ENCODE measurements around the gene CYRIA.

Gene CYRIA

DNA sequence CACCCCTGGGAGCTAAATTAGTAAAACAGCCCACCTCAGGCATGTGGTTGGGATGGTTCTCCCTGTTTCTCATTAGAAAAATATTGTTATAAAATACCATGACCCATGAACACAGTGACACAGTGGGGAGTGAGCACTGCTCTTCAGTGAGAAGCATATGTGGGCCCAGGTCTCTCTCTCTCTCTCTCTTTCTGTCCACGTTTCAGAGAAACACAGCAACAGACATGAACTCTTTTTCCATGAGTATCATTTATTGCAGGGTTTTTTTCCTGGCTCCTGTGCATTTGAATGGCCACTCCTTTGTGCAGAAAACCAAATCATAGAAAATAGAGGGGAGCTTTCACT, 41.2 kb downstream of the CYRIA start:
- no peak overlapping the region for H3K4me3 ChIP-seq (ENCODE audit: low read depth, low read length)
- peak; percentile 56 for DNase-seq (ENCODE audit: low read depth, low spot score)
- TF ChIP-seq, protein P1, sequence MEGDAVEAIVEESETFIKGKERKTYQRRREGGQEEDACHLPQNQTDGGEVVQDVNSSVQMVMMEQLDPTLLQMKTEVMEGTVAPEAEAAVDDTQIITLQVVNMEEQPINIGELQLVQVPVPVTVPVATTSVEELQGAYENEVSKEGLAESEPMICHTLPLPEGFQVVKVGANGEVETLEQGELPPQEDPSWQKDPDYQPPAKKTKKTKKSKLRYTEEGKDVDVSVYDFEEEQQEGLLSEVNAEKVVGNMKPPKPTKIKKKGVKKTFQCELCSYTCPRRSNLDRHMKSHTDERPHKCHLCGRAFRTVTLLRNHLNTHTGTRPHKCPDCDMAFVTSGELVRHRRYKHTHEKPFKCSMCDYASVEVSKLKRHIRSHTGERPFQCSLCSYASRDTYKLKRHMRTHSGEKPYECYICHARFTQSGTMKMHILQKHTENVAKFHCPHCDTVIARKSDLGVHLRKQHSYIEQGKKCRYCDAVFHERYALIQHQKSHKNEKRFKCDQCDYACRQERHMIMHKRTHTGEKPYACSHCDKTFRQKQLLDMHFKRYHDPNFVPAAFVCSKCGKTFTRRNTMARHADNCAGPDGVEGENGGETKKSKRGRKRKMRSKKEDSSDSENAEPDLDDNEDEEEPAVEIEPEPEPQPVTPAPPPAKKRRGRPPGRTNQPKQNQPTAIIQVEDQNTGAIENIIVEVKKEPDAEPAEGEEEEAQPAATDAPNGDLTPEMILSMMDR (IDR thresholded peaks at IDR 0.05; ENCODE audit: low read depth, low read length), result no peak
- in situ Hi-C loops (cut with HindIII; ENCODE audit: low sequenced_read_pairs), result no loop called here

- TF ChIP-seq, protein P1 (IDR thresholded peaks at IDR 0.05; ENCODE audit: low read depth, low read length), result no peak
- DNase-seq (ENCODE audit: low read depth, low spot score), result no peak
- H3K4me3 ChIP-seq (ENCODE audit: low read depth, low read length), result no peak overlapping the region
- in situ Hi-C loops (cut with HindIII; ENCODE audit: low sequenced_read_pairs), result no loop called here
These were observed 41.8 kb downstream of the CYRIA start for GRCh38 chr2:16623564-16624435.

GRCh38 chr2:16623031-16623430, 42.6 kb downstream of the CYRIA start:
- no peak overlapping the region for H3K4me3 ChIP-seq (ENCODE audit: low read depth, low read length)
- TF ChIP-seq, protein P1 (IDR thresholded peaks at IDR 0.05; ENCODE audit: low read depth, low read length), result no peak
- in situ Hi-C loops (cut with HindIII; ENCODE audit: low sequenced_read_pairs), result no loop called here
- DNase-seq (ENCODE audit: low read depth, low spot score), result peak; percentile 92

- TF ChIP-seq, protein P1 (IDR thresholded peaks at IDR 0.05; ENCODE audit: low read depth, low read length), result no peak
- DNase-seq (ENCODE audit: low read depth, low spot score), result peak; percentile 40
- no peak overlapping the region for H3K4me3 ChIP-seq (ENCODE audit: low read depth, low read length)
- in situ Hi-C loops (cut with HindIII; ENCODE audit: low sequenced_read_pairs), result no loop called here
These were observed 43.1 kb downstream of the CYRIA start for GRCh38 chr2:16622399-16622968.

GRCh38 chr2:16621316-16621715, 44.3 kb downstream of the CYRIA start:
- no peak overlapping the region for H3K4me3 ChIP-seq (ENCODE audit: low read depth, low read length)
- in situ Hi-C loops (cut with HindIII; ENCODE audit: low sequenced_read_pairs), result no loop called here
- TF ChIP-seq, protein P1 (IDR thresholded peaks at IDR 0.05; ENCODE audit: low read depth, low read length), result no peak

GRCh38 chr2:16620590-16620989, 45.0 kb downstream of the CYRIA start:
- in situ Hi-C loops (cut with HindIII; ENCODE audit: low sequenced_read_pairs), result no loop called here
- no peak overlapping the region for H3K4me3 ChIP-seq (ENCODE audit: low read depth, low read length)
- DNase-seq (ENCODE audit: low read depth, low spot score), result no peak
- TF ChIP-seq, protein P1 (IDR thresholded peaks at IDR 0.05; ENCODE audit: low read depth, low read length), result no peak

More at GRCh38 chr2:16621316-16621715, 44.3 kb downstream of the CYRIA start:
- no peak for DNase-seq (ENCODE audit: low read depth, low spot score)
